GM12892 (cell line): ENCODE results near the gene NFATC4.

Source experiments
- POLR2AphosphoS5 ChIP-seq: IDR thresholded peaks from 2 replicates; pipeline ENCODE4 v1.6.1; 2011; ENCODE audit warnings: low read depth, low read length, control low read depth
- TAF1 ChIP-seq: IDR thresholded peaks from 2 replicates; pipeline ENCODE4 v1.6.1; 2011; ENCODE audit warnings: low read depth, mild to moderate bottlenecking, control low read depth, low read length, borderline replicate concordance

DNA sequence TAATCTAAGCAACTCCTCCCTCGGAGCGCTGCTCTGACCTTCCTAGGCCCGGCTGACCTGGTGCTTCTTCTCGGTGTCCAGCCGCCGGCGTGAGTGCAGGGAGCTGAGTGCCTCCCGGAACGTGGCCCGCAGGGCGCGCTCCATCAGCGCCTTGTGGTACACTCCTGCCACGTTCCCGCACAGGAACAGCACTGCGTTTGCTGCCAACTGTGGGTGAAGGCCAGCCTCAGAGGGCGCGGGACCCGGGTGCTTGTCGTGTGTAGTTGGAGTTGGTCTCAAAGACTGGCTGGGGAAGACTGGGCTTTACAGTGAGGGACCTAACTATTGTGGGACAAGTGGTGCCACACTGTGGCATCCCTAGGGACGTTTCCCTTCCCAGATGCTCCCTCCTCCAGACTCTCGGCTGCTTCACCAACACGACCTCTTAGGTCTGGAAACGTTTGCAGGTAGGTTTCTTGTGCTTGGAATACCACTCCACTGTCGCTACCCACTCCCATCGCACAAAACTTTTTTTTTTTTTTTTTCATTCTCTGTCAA is 36.2 kb upstream of the NFATC4 start:
- TF ChIP-seq POLR2AphosphoS5: no peak
- no peak for TF ChIP-seq TAF1
